ENCODE results near the gene NIPA2.

NIPA2 gene

GRCh38 chr15:22893881-22894280 is 55.4 kb downstream of the NIPA2 start:
- DNase-seq (ENCODE audit: low read depth): no peak
- H3K4me3 ChIP-seq (ENCODE audit: control insufficient read depth, low read depth, low read length): no peak overlapping the region
- no peak for TF ChIP-seq CTCF (conservative IDR thresholded peaks at IDR 0.05; ENCODE audit: control insufficient read depth, insufficient read depth, low read depth, low read length)

- H3K4me3 ChIP-seq (ENCODE audit: control insufficient read depth, low read depth, low read length): no peak overlapping the region
- peak; percentile 56 for DNase-seq (ENCODE audit: low read depth)
- no peak for TF ChIP-seq CTCF (conservative IDR thresholded peaks at IDR 0.05; ENCODE audit: control insufficient read depth, insufficient read depth, low read depth, low read length)
Observed at GRCh38 chr15:22895465-22896190, 57.2 kb downstream of the NIPA2 start.

GRCh38 chr15:22902046-22902445 is 63.6 kb downstream of the NIPA2 start:
- H3K4me3 ChIP-seq (ENCODE audit: control insufficient read depth, low read depth, low read length): no peak overlapping the region
- no peak for DNase-seq (ENCODE audit: low read depth)
- TF ChIP-seq CTCF (conservative IDR thresholded peaks at IDR 0.05; ENCODE audit: control insufficient read depth, insufficient read depth, low read depth, low read length): no peak

- H3K4me3 ChIP-seq (ENCODE audit: control insufficient read depth, low read depth, low read length): no peak overlapping the region
- no peak for TF ChIP-seq CTCF (conservative IDR thresholded peaks at IDR 0.05; ENCODE audit: control insufficient read depth, insufficient read depth, low read depth, low read length)
- DNase-seq (ENCODE audit: low read depth): no peak
Observed at GRCh38 chr15:22902578-22902977, 64.1 kb downstream of the NIPA2 start.

GRCh38 chr15:22902981-22903380 is 64.5 kb downstream of the NIPA2 start:
- no peak for TF ChIP-seq CTCF (conservative IDR thresholded peaks at IDR 0.05; ENCODE audit: control insufficient read depth, insufficient read depth, low read depth, low read length)
- no peak for DNase-seq (ENCODE audit: low read depth)
- H3K4me3 ChIP-seq (ENCODE audit: control insufficient read depth, low read depth, low read length): no peak overlapping the region

- TF ChIP-seq CTCF (conservative IDR thresholded peaks at IDR 0.05; ENCODE audit: control insufficient read depth, insufficient read depth, low read depth, low read length): no peak
- no peak for DNase-seq (ENCODE audit: low read depth)
- no peak overlapping the region for H3K4me3 ChIP-seq (ENCODE audit: control insufficient read depth, low read depth, low read length)
Observed at GRCh38 chr15:22903427-22903826, 65.0 kb downstream of the NIPA2 start.

All from fibroblast of mammary gland (primary cell).